HG03571 (cell line): ENCODE measurements around the gene TAF11L8.
"Not testable (repeated sequence)": the region's sequence is repeated elsewhere in the genome, so short reads cannot be mapped to it uniquely, and the experiment has no call there.

Source experiments
- ATAC-seq: cut with Tn5 transposase; IDR thresholded peaks from one replicate; pipeline ENCODE4 v1.9.1; 2021; ENCODE audit not compliant: unreplicated experiment

The TAF11L8 gene

DNA sequence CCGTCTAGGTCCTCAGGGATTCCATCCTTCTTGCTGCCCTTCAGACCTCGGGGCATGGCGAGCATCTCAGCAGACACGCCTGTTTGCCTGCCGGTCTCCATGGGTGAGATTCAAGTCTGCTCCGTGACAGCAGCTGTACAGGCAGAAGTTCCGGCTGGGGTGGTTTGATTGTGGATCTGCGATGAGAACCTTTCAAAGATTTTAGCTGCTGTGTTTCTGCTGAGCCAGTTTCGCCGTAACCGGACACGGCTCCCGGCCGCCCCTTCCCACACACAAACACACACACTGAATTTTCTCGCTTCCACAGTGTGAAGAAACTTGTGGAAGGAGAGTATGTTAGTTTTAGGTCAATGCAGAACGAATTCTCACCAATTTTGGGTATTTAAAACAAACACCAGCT lies at the start of gene TAF11L8:
Gene TAF11L8 (minus strand): TSS at position 101 of the 400 bp plus-strand sequence.
- not testable (repeated sequence) for ATAC-seq

DNA sequence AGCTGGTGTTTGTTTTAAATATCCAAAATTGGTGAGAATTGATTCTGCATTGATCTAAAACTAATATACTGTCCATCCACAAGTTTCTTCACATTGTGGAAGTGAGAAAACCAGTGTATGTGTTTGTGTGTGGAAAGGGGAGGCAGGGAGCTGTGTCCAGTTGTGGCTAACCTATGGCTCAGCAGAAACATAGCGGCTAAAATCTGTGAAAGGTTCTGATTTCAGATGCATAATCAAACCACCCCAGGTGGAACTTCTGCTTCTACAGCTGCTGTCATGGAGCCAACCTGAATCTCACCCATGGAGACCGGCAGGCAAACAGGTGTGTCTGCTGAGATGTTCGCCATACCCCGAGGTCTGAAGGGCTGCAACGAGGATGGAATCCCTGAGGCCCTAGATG lies 43.4 kb upstream of the TAF11L8 start, which contains the start of gene TAF11L14:
Gene TAF11L14 (plus strand): TSS at position 301 of the 400 bp plus-strand sequence.
- no peak for ATAC-seq

DNA sequence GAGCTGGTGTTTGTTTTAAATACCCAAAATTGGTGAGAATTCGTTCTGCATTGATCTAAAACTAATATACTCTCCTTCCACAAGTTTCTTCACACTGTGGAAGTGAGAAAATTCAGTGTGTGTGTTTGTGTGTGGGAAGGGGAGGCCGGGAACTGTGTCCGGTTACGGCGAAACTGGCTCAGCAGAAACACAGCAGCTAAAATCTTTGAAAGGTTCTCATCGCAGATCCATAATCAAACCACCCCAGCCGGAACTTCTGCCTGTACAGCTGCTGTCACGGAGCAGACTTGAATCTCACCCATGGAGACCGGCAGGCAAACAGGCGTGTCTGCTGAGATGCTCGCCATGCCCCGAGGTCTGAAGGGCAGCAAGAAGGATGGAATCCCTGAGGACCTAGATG lies 41.0 kb upstream of the TAF11L8 start, which contains the start of gene TAF11L13:
Gene TAF11L13 (plus strand): TSS at position 301 of the 400 bp plus-strand sequence.
- ATAC-seq = not testable (repeated sequence)

DNA sequence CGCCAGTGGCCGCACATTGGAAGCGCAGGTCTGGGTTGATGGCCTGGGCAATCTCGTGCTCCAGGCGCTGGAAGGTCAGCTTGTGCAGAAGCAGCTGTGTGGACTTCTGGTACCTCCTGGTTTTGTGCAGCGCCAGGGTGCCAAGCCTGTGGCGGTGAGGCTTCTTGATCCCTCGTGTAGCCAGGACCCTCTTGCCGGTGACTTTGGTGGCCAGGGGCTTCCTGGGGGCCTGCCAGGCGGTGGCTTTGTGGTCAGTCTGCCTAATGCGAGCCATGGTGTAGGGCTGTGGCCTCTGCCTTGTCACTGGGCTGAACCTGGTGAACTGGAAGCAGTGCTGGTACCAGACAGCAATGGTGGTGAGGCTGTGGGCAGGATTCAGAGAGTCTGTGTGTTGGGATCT lies 34.9 kb upstream of the TAF11L8 start:
- no peak for ATAC-seq

DNA sequence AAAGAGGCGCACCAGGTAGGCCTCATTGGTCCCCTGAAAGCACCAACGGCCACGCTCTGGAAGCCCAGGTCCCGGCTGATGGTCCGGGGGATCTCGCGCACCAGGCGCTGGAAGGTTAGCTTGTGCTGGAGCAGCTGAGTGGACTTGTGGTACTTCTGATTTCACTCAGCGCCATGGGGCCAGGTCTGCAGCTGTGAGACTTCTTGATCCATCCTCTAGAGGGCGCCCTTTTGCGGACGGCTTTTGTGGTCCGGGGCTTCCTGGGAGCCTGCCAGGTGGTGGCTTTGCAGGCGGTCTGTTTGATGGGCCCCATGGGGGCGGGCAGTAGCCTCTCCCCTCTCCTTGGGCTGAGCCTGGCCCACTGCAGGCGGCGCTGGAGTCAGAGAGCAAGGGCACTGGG lies 29.9 kb upstream of the TAF11L8 start:
- no peak for ATAC-seq

DNA sequence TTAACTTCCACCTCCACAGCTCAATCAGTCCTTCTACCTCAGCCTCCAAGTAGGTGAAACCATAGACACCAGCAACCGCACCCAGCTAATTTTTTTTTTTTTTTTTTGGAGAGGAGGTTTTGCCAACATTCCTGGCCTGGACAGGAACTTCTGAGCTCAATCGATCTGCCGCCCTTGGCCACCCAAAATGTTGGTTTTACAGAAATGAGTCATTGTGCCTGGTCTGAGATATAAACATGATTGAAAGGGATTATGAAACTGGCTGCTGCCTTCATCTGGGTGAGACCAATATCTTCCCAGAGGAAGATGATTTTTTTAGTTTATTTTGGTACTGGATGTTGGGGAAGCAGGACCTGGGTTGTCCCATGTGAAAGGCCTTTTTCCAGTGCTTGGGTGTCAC lies 28.6 kb upstream of the TAF11L8 start:
- ATAC-seq = no peak

DNA sequence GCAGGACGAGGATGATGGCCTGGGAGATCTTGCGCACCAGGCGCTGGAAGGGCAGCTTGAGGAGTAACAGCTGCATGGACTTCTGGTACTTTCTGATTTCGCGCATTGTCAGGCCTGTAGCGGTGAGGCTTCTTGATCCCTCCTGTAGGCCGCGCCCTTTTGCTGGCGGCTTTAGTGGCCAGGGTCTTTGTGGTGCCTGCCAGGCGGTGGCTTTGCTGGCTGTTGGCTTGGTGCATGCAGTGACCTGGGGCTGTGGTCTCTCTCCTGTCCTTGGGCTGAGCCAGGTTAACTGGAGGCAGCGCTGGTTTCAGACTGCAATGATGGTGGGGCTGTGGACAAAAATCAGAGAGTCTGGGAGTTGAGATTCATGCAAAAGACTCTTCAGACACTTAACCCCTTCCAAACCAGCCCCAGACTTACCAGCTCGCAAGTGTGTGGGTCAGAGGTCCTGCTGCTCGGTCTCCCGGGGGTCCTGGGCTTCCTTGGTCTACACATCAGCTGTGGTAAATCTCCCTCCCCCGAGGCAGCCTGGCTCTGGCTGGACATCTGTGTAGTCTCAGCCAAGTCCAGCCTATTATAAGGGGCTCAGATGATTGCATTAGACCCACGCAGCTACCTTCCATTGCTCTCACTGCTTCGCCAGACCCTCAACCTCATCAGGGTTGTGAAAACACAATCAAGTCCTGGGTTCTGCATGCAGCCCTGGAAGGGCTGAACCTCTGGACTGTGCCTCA lies 24.3 kb upstream of the TAF11L8 start:
- no peak for ATAC-seq

DNA sequence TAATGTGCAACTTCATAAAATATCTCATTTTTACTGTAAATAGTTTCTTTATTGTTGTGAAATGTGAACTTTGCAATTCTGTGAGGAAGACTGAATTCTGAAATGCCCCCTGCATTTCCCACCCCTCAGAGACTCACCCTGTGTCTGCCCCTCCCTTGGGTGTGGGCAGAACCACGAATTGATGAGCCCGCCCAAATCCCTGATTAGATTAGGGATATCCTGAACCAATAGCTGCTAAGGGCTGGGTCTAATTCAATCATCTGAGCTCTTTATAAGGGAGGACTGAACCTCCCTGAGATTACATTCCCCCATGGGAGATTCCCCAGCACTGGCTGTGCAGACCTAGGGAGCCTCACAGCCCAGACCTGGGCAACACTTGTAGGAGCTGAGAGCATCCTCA lies 19.3 kb upstream of the TAF11L8 start, which contains the start of gene TAF11L12:
Gene TAF11L12 (plus strand): TSS at position 301 of the 400 bp plus-strand sequence.
- ATAC-seq = not testable (repeated sequence)

DNA sequence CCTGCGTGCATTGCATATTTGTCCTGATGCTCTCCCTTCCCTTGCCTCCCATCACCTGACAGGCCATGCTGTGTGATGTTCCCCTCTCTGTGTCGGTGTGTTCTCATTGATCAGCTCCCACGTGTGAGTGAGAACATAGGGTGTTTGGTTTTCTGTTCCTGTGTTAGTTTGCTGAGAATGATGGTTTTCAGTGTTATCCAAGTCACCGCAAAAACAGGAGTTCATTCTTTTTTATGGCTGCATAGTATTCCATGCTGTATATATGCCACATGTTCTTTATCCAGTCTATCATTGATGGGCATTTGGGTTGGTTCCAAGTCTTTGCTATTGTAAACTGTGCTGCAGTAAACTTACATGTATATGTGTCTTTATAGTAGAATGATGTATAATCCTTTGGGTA lies 16.7 kb upstream of the TAF11L8 start:
- ATAC-seq = not testable (repeated sequence)

DNA sequence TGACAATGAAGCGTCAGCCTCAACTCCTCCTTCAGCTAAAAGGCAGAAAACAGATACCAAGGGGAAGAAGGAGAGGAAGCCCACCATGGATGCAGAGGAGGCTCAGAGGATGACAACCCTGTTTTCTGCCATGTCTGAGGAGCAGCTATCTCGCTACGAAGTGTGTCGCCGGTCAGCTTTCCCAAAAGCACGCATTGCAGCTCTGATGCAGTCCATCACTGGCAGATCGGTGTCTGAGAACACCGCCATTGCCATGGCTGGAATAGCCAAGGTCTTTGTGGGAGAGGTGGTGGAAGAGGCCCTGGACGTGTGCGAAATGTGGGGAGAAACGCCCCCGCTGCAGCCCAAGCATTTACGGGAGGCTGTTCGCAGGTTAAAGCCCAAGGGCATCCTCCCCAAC lies 14.2 kb upstream of the TAF11L8 start:
- ATAC-seq = no peak

DNA sequence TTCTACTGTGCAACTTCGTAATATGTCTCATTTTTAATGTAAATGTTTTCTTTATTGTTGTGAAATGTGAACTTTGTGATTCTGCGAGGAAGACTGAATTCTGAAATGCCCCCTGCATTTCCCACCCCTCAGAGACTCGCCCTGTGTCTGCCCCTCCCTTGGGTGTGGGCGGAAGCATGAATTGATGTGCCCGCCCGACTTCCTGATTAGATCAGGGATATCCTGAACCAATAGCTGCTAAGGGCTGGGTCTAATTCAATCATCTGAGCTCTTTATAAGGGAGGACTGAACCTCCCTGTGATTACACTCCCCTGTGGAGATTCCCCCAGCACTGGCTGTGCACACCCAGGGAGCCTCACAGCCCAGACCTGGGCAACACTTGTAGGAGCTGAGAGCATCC lies 13.1 kb upstream of the TAF11L8 start, which contains the start of gene TAF11L11:
Gene TAF11L11 (plus strand): TSS at position 304 of the 400 bp plus-strand sequence.
- ATAC-seq = not testable (repeated sequence)

DNA sequence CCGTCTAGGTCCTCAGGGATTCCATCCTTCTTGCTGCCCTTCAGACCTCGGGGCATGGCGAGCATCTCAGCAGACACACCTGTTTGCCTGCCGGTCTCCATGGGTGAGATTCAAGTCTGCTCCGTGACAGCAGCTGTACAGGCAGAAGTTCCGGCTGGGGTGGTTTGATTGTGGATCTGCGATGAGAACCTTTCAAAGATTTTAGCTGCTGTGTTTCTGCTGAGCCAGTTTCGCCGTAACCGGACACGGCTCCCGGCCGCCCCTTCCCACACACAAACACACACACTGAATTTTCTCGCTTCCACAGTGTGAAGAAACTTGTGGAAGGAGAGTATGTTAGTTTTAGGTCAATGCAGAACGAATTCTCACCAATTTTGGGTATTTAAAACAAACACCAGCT lies 7.0 kb upstream of the TAF11L8 start, which contains the start of gene TAF11L10:
Gene TAF11L10 (minus strand): TSS at position 101 of the 400 bp plus-strand sequence.
- ATAC-seq = not testable (repeated sequence)

DNA sequence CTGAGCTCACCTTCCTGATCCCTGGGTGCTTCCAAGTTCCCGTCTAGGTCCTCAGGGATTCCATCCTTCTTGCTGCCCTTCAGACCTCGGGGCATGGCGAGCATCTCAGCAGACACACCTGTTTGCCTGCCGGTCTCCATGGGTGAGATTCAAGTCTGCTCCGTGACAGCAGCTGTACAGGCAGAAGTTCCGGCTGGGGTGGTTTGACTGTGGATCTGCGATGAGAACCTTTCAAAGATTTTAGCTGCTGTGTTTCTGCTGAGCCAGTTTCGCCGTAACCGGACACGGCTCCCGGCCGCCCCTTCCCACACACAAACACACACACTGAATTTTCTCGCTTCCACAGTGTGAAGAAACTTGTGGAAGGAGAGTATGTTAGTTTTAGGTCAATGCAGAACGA lies 3.5 kb upstream of the TAF11L8 start, which contains the start of gene TAF11L9:
Gene TAF11L9 (minus strand): TSS at position 140 of the 400 bp plus-strand sequence.
- ATAC-seq = not testable (repeated sequence)

DNA sequence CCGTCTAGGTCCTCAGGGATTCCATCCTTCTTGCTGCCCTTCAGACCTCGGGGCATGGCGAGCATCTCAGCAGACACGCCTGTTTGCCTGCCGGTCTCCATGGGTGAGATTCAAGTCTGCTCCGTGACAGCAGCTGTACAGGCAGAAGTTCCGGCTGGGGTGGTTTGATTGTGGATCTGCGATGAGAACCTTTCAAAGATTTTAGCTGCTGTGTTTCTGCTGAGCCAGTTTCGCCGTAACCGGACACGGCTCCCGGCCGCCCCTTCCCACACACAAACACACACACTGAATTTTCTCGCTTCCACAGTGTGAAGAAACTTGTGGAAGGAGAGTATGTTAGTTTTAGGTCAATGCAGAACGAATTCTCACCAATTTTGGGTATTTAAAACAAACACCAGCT lies 5.1 kb downstream of the TAF11L8 start, which contains the start of gene TAF11L7:
Gene TAF11L7 (minus strand): TSS at position 101 of the 400 bp plus-strand sequence.
- ATAC-seq = not testable (repeated sequence)
